ENCODE measurements around the gene TFR2. TPM values are rescaled to one million over a fixed set of nuclear protein-coding genes. Genes with fewer than 3 reads are reported as not detected.

The TFR2 gene
- total and polyA plus RNA-seq, 2 donors (not counting 3 experiments of a cell fraction or from before 2014, with no cell fraction given), result 0.37 to 0.60 TPM

- H3K9me3 ChIP-seq (replicated peaks; ENCODE audit: control insufficient read depth, insufficient read depth, low read length), result no peaks in the 10 kb centered on the region
- H3K4me3 ChIP-seq (replicated peaks in 1 of 3; ENCODE audit: insufficient read depth in 1 of 3, low read depth in 1 of 3, low read length in 3 of 3), result no peak overlapping the region
- H3K4me1 ChIP-seq (ENCODE audit: control insufficient read depth, extremely low read depth, insufficient read depth, low read length), result no peaks in the 10 kb centered on the region
- no peak overlapping the region for H2AFZ ChIP-seq (ENCODE audit: low read depth, low read length)
- dilution Hi-C loops (cut with MboI; ENCODE audit: extremely low pct_ligation_motif_present, low sequenced_read_pairs) (no loop called here), intact Hi-C loops (cut with micrococcal nuclease) (no loop called here)
- TF ChIP-seq, protein P1, sequence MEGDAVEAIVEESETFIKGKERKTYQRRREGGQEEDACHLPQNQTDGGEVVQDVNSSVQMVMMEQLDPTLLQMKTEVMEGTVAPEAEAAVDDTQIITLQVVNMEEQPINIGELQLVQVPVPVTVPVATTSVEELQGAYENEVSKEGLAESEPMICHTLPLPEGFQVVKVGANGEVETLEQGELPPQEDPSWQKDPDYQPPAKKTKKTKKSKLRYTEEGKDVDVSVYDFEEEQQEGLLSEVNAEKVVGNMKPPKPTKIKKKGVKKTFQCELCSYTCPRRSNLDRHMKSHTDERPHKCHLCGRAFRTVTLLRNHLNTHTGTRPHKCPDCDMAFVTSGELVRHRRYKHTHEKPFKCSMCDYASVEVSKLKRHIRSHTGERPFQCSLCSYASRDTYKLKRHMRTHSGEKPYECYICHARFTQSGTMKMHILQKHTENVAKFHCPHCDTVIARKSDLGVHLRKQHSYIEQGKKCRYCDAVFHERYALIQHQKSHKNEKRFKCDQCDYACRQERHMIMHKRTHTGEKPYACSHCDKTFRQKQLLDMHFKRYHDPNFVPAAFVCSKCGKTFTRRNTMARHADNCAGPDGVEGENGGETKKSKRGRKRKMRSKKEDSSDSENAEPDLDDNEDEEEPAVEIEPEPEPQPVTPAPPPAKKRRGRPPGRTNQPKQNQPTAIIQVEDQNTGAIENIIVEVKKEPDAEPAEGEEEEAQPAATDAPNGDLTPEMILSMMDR (IDR thresholded peaks at IDR 0.05; ENCODE audit: extremely low read depth in 1 of 2, insufficient read depth in 1 of 2, low read depth in 1 of 2, low read length in 2 of 2), result no peak
- TF ChIP-seq MAX (IDR thresholded peaks at IDR 0.05; ENCODE audit: insufficient read depth, insufficient read length) (no peak), POLR2A (IDR thresholded peaks at IDR 0.05; ENCODE audit: low read depth, low read length) (no peak), EZH2 (IDR thresholded peaks at IDR 0.05; ENCODE audit: borderline replicate concordance, low read depth, low read length, severe bottlenecking) (no peak), FOS (IDR thresholded peaks at IDR 0.05; ENCODE audit: borderline replicate concordance, insufficient read depth, low read length) (no peak), GATA2 (IDR thresholded peaks at IDR 0.05; ENCODE audit: insufficient read depth, insufficient read length, low read depth, low read length) (no peak), MYC (IDR thresholded peaks at IDR 0.05; ENCODE audit: low read depth, low read length) (no peak), POLR2AphosphoS5 (IDR thresholded peaks at IDR 0.05; ENCODE audit: insufficient read depth, low read depth, low read length) (no peak), JUN (IDR thresholded peaks at IDR 0.05; ENCODE audit: borderline replicate concordance, insufficient read depth, insufficient read length, low read depth) (no peak)
- no peaks in the 10 kb centered on the region for H3K79me2 ChIP-seq (ENCODE audit: control insufficient read depth, insufficient read depth, low read length)
- no TSS peak for BruUV-seq (replicated peaks)
- no peak for FAIRE-seq
- no peaks in the 10 kb centered on the region for H4K20me1 ChIP-seq (replicated peaks; ENCODE audit: control insufficient read depth, extremely low read depth, insufficient read depth, low read length)
- no peak overlapping the region for H3K4me2 ChIP-seq (ENCODE audit: insufficient read depth, low read length)
- no peak overlapping the region for H3K27ac ChIP-seq (ENCODE audit: insufficient read depth, low read depth, low read length)
- H3K36me3 ChIP-seq (ENCODE audit: control insufficient read depth in 2 of 2, extremely low read depth in 1 of 2, insufficient read depth in 2 of 2, low read length in 2 of 2), result no peaks in the 10 kb centered on the region
- DNase-seq (ENCODE audit: low read depth, low spot score), result no peak
- ChIA-PET POLR2A (no interaction called here), CTCF (interaction anchor here (1.1 kb wide), 1 partner anchor 79 kb away, joined by 3 read pairs; no protein-coding TSS in a partner anchor)
- H3K27me3 ChIP-seq (ENCODE audit: control insufficient read depth in 2 of 2, insufficient read depth in 2 of 2, low read length in 2 of 2), result peaks cover 4 to 5% of the 10 kb centered on the region in 2 experiments
- no peaks in the 10 kb centered on the region for H3K9me1 ChIP-seq (replicated peaks; ENCODE audit: control insufficient read depth, extremely low read depth, insufficient read depth, low read length)
- H3K9ac ChIP-seq (replicated peaks; ENCODE audit: extremely low read depth, insufficient read depth, low read length), result no peak overlapping the region
These were observed 26.7 kb upstream of the TFR2 start for GRCh38 chr7:100668069-100668449.
